Posterior cingulate gyrus (tissue), 11 donors: Measurements from ENCODE around the gene PNISR.
"Not testable (repeated sequence)": the region's sequence is repeated elsewhere in the genome, so short reads cannot be mapped to it uniquely, and the experiment has no call there.

Experiments used
- DNase-seq, 10 donors: peaks; one replicate each; pipeline versions ENCODE4 v3.0.0 to v3.0.0-alpha.2; 2020 to 2021; ENCODE audit warnings: mixed read lengths in 3 of 10
- intact Hi-C: fragments of 100-400 bp; cut with DNase I; formaldehyde crosslinking; loops from one replicate; pipeline ENCODE4 v1.15.1; 2023

Gene PNISR, protein sequence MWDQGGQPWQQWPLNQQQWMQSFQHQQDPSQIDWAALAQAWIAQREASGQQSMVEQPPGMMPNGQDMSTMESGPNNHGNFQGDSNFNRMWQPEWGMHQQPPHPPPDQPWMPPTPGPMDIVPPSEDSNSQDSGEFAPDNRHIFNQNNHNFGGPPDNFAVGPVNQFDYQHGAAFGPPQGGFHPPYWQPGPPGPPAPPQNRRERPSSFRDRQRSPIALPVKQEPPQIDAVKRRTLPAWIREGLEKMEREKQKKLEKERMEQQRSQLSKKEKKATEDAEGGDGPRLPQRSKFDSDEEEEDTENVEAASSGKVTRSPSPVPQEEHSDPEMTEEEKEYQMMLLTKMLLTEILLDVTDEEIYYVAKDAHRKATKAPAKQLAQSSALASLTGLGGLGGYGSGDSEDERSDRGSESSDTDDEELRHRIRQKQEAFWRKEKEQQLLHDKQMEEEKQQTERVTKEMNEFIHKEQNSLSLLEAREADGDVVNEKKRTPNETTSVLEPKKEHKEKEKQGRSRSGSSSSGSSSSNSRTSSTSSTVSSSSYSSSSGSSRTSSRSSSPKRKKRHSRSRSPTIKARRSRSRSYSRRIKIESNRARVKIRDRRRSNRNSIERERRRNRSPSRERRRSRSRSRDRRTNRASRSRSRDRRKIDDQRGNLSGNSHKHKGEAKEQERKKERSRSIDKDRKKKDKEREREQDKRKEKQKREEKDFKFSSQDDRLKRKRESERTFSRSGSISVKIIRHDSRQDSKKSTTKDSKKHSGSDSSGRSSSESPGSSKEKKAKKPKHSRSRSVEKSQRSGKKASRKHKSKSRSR

DNA sequence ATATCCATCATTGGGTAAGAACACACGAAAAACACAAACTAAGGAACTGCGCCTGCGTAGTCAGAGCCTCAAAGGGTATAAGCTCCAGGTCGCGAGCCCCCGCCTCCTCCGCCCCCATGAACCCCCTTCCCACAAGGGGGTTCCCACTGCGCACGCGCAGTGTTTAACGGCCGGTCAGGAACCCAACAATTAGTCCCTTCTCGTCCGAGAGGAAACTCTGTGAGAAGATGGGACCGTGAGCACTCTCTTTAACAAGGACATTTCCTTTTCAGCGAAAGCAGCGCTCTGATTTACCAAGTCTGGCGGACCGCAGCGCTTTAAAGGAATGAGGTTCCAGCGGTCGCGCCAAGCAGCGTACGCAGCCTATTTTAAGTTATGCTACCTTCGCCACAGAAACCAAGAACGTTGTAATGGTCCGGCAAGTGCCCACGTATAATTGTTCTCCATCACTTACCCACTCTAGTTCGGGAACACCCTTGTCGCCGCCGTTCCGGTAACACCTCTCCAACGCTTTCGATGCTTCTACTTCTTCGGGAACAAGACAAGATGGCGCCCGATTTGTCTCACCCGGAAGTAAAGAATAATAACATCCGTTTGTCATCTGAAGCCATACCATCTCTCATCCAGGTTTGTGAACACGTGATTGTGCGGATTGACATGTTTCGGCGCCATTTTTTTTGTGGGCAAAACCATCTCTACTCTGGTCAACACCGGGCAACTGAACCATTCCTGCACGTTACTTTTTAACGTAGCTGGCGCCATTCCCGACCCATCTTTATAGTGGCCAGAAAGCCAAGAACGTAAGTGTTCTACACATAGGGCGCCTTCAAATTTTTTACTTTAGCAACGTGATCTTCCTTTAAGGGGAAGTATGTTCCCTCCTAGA lies at the start of gene PNISR:
Gene PNISR, minus strand, starts transcription at position 548 of the 886 bp plus-strand sequence. CDS start 10,649 bp downstream, outside the sequence.
- intact Hi-C loops = loop anchor here (2.0 to 10.0 kb wide), 3 partner anchors 32 to 93 kb away; partner anchors contain the start of gene USP45
- peak; percentile 69 to 97 (median 86) for DNase-seq

DNA sequence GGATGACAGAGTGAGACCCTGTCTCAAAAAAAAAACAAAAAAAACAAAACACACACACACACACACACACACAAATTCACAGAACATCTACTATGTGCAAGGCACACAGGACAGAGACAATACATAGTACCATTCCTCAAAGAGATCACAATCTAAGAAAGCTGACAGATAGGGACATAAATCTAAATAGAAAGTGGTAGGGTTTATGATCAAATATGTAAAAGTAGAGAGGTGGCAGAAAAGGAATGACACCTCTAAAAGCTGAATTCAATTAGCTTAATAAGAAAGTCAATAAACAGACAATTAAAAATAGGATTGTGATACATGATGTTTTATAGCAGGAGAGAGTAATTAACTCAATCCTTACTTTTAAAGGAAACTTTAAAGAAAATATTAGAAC lies 48.6 kb upstream of the PNISR start:
- intact Hi-C loops = no loop called here
- DNase-seq = no peak

- DNase-seq = no peak
These were observed 46.5 kb upstream of the PNISR start for GRCh38 chr6:99471638-99472037.

GRCh38 chr6:99467509-99468106 lies 42.5 kb upstream of the PNISR start:
- intact Hi-C loops = loop anchor here (1.0 to 2.0 kb wide), 2 partner anchors 279 to 355 kb away; no protein-coding TSS in a partner anchor
- no peak for DNase-seq

More at GRCh38 chr6:99471638-99472037, 46.5 kb upstream of the PNISR start:
- intact Hi-C loops = no loop called here

GRCh38 chr6:99459133-99459532 lies 34.0 kb upstream of the PNISR start:
- intact Hi-C loops = loop anchor here (2.0 kb wide), 1 partner anchor 18 kb away; no protein-coding TSS in a partner anchor
- DNase-seq = not testable (repeated sequence)

DNA sequence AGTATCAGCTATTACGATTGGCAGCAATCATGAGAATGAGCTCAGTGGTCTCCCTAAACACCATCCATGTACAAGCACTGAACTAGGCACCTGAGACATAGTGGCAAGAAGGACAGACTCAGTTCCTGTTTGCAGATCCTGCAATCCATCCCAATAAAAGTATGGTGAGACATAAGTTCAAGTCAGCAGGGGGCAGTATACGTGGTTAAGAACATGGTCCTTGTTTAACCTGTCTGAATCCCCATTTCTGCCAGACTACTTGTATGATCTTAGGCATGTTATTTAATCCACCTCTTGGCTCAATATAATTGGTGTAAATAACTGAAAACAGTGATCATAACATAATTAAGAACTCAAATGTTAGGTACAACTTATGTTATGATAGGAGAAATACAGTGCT lies 33.2 kb upstream of the PNISR start:
- intact Hi-C loops = loop anchor here (2.0 kb wide), 1 partner anchor 18 kb away; no protein-coding TSS in a partner anchor
- DNase-seq = no peak

- intact Hi-C loops = no loop called here
- no peak for DNase-seq
These were observed 21.0 kb upstream of the PNISR start for GRCh38 chr6:99446076-99446475.

- no peak for DNase-seq
- intact Hi-C loops = no loop called here
These were observed 9.8 kb upstream of the PNISR start for GRCh38 chr6:99434702-99435530.

DNA sequence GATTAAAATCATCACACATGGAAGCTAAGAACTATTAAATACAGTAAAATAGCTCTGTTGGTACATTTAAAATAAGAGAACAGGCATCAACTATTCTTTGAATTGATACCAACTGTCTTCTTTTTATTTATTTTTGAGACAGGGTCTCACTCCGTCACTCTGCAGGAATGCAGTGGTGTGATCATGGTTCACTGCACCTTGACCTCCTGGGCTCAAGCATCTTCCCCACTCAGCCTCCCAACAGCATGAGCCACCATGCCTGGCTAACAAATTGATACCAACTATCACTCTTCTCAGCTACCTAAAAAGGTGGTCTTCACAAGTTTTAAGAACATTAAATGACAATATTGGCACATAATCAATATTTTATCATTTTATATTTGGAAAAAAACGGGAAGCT lies 7.8 kb upstream of the PNISR start:
- intact Hi-C loops = no loop called here

DNA sequence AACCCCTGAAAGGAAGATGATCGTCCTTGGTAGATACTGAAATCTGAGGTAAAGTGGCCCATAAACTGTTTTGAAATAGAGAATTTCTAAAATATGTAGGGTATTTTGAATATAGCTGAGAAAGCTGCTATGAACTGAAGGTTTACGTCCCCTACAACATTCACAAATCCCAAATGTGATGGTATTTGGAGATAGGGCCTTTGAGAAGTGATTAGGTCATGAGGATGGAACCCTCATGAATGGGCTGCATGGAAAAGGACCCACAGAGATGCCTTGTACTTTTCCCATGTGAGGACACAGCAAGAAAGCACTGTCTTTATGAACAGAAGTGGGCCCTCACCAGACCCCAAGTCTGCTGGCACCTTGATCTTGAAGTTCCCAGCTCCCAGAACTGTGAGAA lies 6.8 kb upstream of the PNISR start:
- intact Hi-C loops = no loop called here

More for the DNA sequence above, 7.8 kb upstream of the PNISR start:
- no peak for DNase-seq

DNA sequence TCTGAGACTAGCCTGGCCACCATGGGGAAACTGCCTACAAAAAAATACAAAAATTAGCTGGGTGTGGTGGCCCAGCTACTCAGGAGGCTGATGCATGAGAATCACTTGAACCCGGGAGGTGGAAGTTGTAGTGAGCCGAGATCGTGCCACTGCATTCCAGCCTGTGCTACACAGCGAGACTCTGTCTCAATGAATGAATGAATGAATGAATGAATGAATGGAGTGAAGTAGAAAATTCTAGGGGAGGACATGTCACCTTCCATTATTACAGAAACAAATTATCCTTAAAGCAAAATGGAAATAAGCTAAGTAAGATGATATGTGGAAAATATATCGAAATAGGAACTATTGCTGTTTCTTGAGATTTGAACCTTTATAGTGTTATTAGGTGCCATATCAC lies 2.9 kb upstream of the PNISR start:
- intact Hi-C loops = loop anchor here (5.0 to 10.0 kb wide), 2 partner anchors 87 to 96 kb away; partner anchors contain the start of gene USP45
- DNase-seq = no peak

More for the DNA sequence above, 6.8 kb upstream of the PNISR start:
- no peak for DNase-seq

DNA sequence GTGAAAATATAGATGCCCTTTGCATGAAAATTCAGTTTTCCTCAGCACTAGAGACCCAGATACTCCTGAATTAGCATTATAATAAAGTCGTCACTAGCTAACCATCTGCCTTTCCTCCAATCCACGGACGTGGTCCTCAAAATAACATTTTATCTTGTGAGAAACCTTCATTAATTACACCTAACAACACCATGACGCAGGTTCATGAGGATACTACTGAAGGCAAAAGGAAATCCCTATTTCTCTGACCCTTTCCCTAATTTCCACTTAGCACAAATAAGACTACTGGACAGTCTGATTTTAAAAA lies 1.3 kb upstream of the PNISR start:
- DNase-seq = no peak
- intact Hi-C loops = loop anchor here (5.0 to 10.0 kb wide), 2 partner anchors 88 to 94 kb away; partner anchors contain the start of gene USP45

GRCh38 chr6:99425647-99426450 lies 741 bp upstream of the PNISR start:
- peak; percentile 61 to 94 (median 81) for DNase-seq
- intact Hi-C loops = loop anchor here (2.0 to 10.0 kb wide), 3 partner anchors 33 to 94 kb away; partner anchors contain the start of gene USP45

DNA sequence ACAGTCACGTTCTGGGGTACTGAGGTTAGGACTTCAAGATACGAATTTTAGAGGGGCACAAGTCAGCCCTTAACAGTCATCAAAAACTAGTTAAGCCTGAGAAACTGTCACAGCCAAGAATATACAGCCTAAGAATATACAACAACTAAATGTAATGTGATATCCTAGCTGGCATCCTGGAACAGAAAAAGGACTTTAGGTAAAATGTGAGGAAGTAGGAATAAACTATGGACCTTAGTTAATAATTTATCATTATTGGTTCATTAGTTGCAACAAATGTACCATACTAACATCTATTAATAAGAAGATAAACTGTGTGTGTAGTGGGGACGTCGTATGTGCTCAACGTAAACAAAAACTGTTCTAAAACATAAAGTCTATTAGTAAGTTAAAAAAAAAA lies 1.1 kb downstream of the PNISR start:
- intact Hi-C loops = loop anchor here (2.0 to 10.0 kb wide), 2 partner anchors 31 to 91 kb away; partner anchors contain the start of gene USP45
- no peak for DNase-seq

GRCh38 chr6:99422912-99423311 lies 2.2 kb downstream of the PNISR start:
- intact Hi-C loops = loop anchor here (10.0 kb wide), 1 partner anchor 92 kb away; the partner anchor contains the start of gene USP45

GRCh38 chr6:99416892-99417767 lies 8.0 kb downstream of the PNISR start:
- intact Hi-C loops = no loop called here
- DNase-seq = no peak

More at GRCh38 chr6:99422912-99423311, 2.2 kb downstream of the PNISR start:
- no peak for DNase-seq

DNA sequence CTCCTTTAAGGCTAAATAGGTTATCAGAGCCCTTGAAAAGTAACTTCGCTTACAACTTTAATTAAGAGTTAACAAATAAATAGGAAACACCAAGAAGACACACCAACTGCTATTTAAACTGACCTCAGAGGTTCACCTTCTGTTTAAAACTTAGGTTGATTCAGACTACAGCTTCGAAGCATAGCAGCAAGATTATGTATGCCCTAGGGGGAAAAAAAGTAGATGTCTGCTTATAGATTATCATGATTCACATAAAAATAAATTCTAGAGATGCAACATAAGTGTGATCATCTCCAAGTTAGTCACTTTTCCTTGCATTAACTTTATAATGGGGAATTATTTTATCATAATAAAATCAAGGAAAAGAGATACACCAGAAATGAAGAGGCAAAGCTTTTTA lies 8.9 kb downstream of the PNISR start:
- intact Hi-C loops = no loop called here
- DNase-seq = no peak
